ENCODE data around the gene PTK6. TPM values are rescaled to one million over a fixed set of nuclear protein-coding genes. Genes with fewer than 3 reads are reported as not detected.

PTK6 gene
- total and polyA plus RNA-seq, 2 of the 13 experiments (the other 11 are each of a cell fraction or from before 2014, with no cell fraction given), result 0.08 TPM; not detected in 1

- no peak overlapping the region for H3K9ac ChIP-seq (ENCODE audit: insufficient read depth, low read depth, low read length)
- FAIRE-seq (no peak), DNase-seq (ENCODE audit: low spot score) (no peak), ATAC-seq (peak; percentile 25)
- no peaks in the 10 kb centered on the region for H3K9me3 ChIP-seq (ENCODE audit: low read length)
- H3K4me1 ChIP-seq (ENCODE audit: insufficient read depth, low read length), result peaks cover 13% of the 10 kb centered on the region; the same call in 1 of the 2 replicates
- no peaks in the 10 kb centered on the region for H4K20me1 ChIP-seq (ENCODE audit: insufficient read depth, low read length)
- H3K79me2 ChIP-seq (ENCODE audit: insufficient read depth, low read length), result no peaks in the 10 kb centered on the region
- intact Hi-C loops (cut with micrococcal nuclease; ENCODE audit: unreplicated experiment), result no loop called here
- WGBS (ENCODE audit: low lambda C conversion rate), result 3% methylated on average over 9 of the region's 9 CpGs
- CTCF ChIA-PET (ENCODE audit: low intra/inter-chr PET ratio, low total read pairs), result no interaction called here
- no peak overlapping the region for H3K4me3 ChIP-seq (replicated peaks in 1 of 3; ENCODE audit: insufficient read depth in 1 of 3, low read depth in 2 of 3, low read length in 3 of 3)
- no peak overlapping the region for H3K27ac ChIP-seq (ENCODE audit: extremely low read length, insufficient read depth, low read length)
- no TSS peak for BruUV-seq (replicated peaks)
- no peaks in the 10 kb centered on the region for H3K36me3 ChIP-seq (replicated peaks in 1 of 2; ENCODE audit: control insufficient read depth in 1 of 2, insufficient read depth in 2 of 2, low read length in 2 of 2)
- H2AFZ ChIP-seq (ENCODE audit: low read length), result no peak overlapping the region
- peaks cover 22 to 56% of the 10 kb centered on the region in 2 experiments for H3K27me3 ChIP-seq (ENCODE audit: control insufficient read depth in 1 of 2, insufficient read depth in 2 of 2, low read length in 2 of 2)
- in situ Hi-C loops (cut with HindIII; ENCODE audit: extremely low pct_ligation_motif_present, low pct_unique_long_range_greater_than_20kb), result no loop called here
- no peak overlapping the region for H3K4me2 ChIP-seq (ENCODE audit: low read depth, low read length)
- POLR2A ChIA-PET, result no interaction called here
- TF ChIP-seq, protein P1, sequence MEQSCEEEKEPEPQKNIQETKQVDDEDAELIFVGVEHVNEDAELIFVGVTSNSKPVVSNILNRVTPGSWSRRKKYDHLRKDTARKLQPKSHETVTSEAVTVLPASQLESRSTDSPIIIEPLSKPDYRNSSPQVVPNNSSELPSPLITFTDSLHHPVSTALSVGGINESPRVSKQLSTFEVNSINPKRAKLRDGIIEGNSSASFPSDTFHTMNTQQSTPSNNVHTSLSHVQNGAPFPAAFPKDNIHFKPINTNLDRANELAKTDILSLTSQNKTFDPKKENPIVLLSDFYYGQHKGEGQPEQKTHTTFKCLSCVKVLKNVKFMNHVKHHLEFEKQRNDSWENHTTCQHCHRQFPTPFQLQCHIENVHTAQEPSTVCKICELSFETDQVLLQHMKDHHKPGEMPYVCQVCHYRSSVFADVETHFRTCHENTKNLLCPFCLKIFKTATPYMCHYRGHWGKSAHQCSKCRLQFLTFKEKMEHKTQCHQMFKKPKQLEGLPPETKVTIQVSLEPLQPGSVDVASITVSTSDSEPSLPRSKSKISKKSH (CRISPR knock-in tag; IDR thresholded peaks at IDR 0.05; ENCODE audit: borderline replicate concordance), result 0 out of 2 replicates have a peak, but pooled peaks have one; percentile 17
- TF ChIP-seq HNRNPUL1 (IDR thresholded peaks at IDR 0.05; ENCODE audit: low read depth, low read length) (no peak), MTA1 (CRISPR knock-in tag; IDR thresholded peaks at IDR 0.05; ENCODE audit: borderline replicate concordance) (peak; percentile 49; the same call in 1 of the 2 replicates), SKI (IDR thresholded peaks at IDR 0.05; ENCODE audit: partially characterized antibody) (no peak), MTF2 (CRISPR knock-in tag; IDR thresholded peaks at IDR 0.05; ENCODE audit: borderline replicate concordance) (no peak), MLX (CRISPR knock-in tag; IDR thresholded peaks at IDR 0.05) (no peak), TBX3 (IDR thresholded peaks at IDR 0.05; ENCODE audit: borderline replicate concordance) (no peak), E2F5 (CRISPR knock-in tag; conservative IDR thresholded peaks at IDR 0.05) (no peak), ZNF800 (CRISPR knock-in tag; IDR thresholded peaks at IDR 0.05) (no peak), RFXAP (CRISPR knock-in tag; IDR thresholded peaks at IDR 0.05; ENCODE audit: borderline replicate concordance) (no peak), RFXANK (CRISPR knock-in tag; IDR thresholded peaks at IDR 0.05) (no peak), ZNF619 (CRISPR knock-in tag; IDR thresholded peaks at IDR 0.05) (no peak)
- TF ChIP-seq, protein P2, sequence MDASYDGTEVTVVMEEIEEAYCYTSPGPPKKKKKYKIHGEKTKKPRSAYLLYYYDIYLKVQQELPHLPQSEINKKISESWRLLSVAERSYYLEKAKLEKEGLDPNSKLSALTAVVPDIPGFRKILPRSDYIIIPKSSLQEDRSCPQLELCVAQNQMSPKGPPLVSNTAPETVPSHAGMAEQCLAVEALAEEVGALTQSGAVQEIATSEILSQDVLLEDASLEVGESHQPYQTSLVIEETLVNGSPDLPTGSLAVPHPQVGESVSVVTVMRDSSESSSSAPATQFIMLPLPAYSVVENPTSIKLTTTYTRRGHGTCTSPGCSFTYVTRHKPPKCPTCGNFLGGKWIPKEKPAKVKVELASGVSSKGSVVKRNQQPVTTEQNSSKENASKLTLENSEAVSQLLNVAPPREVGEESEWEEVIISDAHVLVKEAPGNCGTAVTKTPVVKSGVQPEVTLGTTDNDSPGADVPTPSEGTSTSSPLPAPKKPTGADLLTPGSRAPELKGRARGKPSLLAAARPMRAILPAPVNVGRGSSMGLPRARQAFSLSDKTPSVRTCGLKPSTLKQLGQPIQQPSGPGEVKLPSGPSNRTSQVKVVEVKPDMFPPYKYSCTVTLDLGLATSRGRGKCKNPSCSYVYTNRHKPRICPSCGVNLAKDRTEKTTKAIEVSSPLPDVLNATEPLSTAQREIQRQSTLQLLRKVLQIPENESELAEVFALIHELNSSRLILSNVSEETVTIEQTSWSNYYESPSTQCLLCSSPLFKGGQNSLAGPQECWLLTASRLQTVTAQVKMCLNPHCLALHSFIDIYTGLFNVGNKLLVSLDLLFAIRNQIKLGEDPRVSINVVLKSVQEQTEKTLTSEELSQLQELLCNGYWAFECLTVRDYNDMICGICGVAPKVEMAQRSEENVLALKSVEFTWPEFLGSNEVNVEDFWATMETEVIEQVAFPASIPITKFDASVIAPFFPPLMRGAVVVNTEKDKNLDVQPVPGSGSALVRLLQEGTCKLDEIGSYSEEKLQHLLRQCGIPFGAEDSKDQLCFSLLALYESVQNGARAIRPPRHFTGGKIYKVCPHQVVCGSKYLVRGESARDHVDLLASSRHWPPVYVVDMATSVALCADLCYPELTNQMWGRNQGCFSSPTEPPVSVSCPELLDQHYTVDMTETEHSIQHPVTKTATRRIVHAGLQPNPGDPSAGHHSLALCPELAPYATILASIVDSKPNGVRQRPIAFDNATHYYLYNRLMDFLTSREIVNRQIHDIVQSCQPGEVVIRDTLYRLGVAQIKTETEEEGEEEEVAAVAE (CRISPR knock-in tag; IDR thresholded peaks at IDR 0.05; ENCODE audit: borderline replicate concordance), result peak; percentile 76; the same call in 1 of the 2 replicates
These were observed 13.9 kb upstream of the PTK6 start for GRCh38 chr20:63551068-63551467.

Measured in HepG2 (cell line).